AG09309 (cell line): ENCODE results near the gene ZDHHC11B.
"Not testable (repeated sequence)": the region's sequence is repeated elsewhere in the genome, so short reads cannot be mapped to it uniquely, and the experiment has no call there.

Experiments used
- DNase-seq: peaks from one replicate; pipeline ENCODE4 v3.0.0-alpha.2; 2010; ENCODE audit warnings: low read depth
- H3K4me3 ChIP-seq: 2 replicates; pipeline ENCODE4 v1.5.1; 2011; ENCODE audit warnings: mild to moderate bottlenecking, low read depth, low read length, moderate library complexity; ENCODE audit not compliant: control insufficient read depth
- CTCF ChIP-seq: IDR thresholded peaks from 2 replicates; pipeline ENCODE4 v1.5.1; 2011; ENCODE audit warnings: mild to moderate bottlenecking, low read depth, low read length, inconsistent platforms; ENCODE audit not compliant: insufficient read depth, control insufficient read depth; ENCODE audit errors: missing control alignments

ZDHHC11B gene

GRCh38 chr5:801472-801871 is 16.9 kb upstream of the ZDHHC11B start:
- no peak for TF ChIP-seq CTCF
- no peak for DNase-seq
- H3K4me3 ChIP-seq, result no peak overlapping the region

GRCh38 chr5:801055-801454 is 16.5 kb upstream of the ZDHHC11B start:
- not testable (repeated sequence) for H3K4me3 ChIP-seq, DNase-seq

- not testable (repeated sequence) for DNase-seq, H3K4me3 ChIP-seq
Measured at GRCh38 chr5:798505-799138, 14.1 kb upstream of the ZDHHC11B start.

GRCh38 chr5:797986-798385 is 13.5 kb upstream of the ZDHHC11B start:
- not testable (repeated sequence) for H3K4me3 ChIP-seq, DNase-seq

GRCh38 chr5:795873-796272 is 11.3 kb upstream of the ZDHHC11B start:
- H3K4me3 ChIP-seq, DNase-seq: not testable (repeated sequence)

GRCh38 chr5:794948-795347 is 10.4 kb upstream of the ZDHHC11B start:
- H3K4me3 ChIP-seq, DNase-seq: not testable (repeated sequence)

GRCh38 chr5:788703-789102 is 4.2 kb upstream of the ZDHHC11B start:
- not testable (repeated sequence) for DNase-seq

GRCh38 chr5:787857-788233 is 3.3 kb upstream of the ZDHHC11B start:
- not testable (repeated sequence) for H3K4me3 ChIP-seq, DNase-seq

More at GRCh38 chr5:788703-789102, 4.2 kb upstream of the ZDHHC11B start:
- not testable (repeated sequence) for H3K4me3 ChIP-seq

GRCh38 chr5:787224-787856 is 2.8 kb upstream of the ZDHHC11B start:
- DNase-seq, H3K4me3 ChIP-seq: not testable (repeated sequence)

- not testable (repeated sequence) for H3K4me3 ChIP-seq, DNase-seq
Measured at GRCh38 chr5:785181-785705, 714 bp upstream of the ZDHHC11B start.

- not testable (repeated sequence) for H3K4me3 ChIP-seq, DNase-seq
Measured at GRCh38 chr5:783881-784427, 575 bp downstream of the ZDHHC11B start.

- H3K4me3 ChIP-seq, DNase-seq: not testable (repeated sequence)
Measured at GRCh38 chr5:783049-783802, 1.3 kb downstream of the ZDHHC11B start.

- not testable (repeated sequence) for DNase-seq, H3K4me3 ChIP-seq
Measured at GRCh38 chr5:782356-782755, 2.2 kb downstream of the ZDHHC11B start.

GRCh38 chr5:780571-780970 is 4.0 kb downstream of the ZDHHC11B start:
- H3K4me3 ChIP-seq, DNase-seq: not testable (repeated sequence)

GRCh38 chr5:778967-779366 is 5.6 kb downstream of the ZDHHC11B start:
- not testable (repeated sequence) for DNase-seq, H3K4me3 ChIP-seq

GRCh38 chr5:778421-778820 is 6.1 kb downstream of the ZDHHC11B start:
- DNase-seq, H3K4me3 ChIP-seq: not testable (repeated sequence)
